ENCODE results near the gene MAN2A1. TPM values are rescaled to one million over a fixed set of nuclear protein-coding genes. Genes with fewer than 3 reads are reported as not detected.

MAN2A1 gene
- polyA plus RNA-seq, 1 donor: 40.4 TPM

DNA sequence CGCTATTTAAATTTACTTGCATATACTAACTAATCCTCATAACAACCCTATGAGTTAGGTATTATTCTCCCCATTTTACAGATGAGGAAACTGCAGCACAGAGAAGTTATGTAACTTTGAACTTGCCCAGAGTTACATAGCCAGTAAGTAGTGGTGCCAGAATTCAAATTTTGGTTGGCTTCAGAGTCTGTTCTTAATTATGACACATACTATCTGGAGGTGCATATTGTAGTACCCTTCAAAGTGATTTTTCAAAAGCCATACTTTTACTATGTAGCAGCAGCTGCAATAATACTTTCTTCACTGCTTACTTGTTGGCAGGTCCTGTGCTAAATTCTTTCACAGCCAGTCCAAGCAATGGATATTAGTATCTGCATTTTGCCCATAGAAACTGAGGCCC is 16.4 kb downstream of the MAN2A1 start:
- DNase-seq (ENCODE audit: low read depth): no peak

DNA sequence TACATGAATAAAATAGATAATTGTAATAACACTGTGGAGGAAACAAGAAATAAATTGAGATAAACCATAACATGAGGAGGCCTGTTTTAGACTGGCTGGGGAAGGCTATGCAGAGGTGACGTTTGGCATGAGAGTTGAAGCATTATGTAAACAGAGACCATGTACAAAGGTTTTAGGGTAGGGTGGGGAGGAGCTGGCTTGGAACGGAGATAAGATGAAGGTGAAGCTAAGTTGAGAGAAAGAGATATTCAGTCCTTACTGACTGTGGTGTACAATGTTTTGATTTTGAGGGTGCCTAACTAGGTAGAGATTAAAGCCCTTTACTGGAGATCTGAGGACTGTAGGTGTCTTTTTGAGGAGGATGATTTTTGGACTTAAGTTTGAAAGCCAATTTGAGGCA is 17.8 kb downstream of the MAN2A1 start:
- no peak for DNase-seq (ENCODE audit: low read depth)

DNA sequence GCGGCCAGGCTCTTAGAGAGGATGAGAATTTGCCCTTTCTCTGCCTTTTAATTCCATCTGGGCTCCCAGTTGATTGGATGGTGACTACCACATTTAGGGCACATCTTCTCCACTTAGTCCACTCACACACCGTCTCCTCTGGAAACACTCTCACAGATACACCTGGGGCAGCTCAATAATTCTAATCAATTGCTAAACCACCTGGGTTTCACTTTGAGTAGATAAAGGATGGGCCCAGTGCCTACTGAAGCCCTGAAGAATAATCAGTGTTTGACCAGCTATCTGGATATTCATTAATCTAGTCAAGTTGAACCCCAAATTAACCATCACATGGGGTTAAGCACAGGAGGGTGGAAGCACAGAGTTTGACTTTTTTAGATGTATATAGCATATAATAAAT is 19.1 kb downstream of the MAN2A1 start:
- DNase-seq (ENCODE audit: low read depth): no peak

DNA sequence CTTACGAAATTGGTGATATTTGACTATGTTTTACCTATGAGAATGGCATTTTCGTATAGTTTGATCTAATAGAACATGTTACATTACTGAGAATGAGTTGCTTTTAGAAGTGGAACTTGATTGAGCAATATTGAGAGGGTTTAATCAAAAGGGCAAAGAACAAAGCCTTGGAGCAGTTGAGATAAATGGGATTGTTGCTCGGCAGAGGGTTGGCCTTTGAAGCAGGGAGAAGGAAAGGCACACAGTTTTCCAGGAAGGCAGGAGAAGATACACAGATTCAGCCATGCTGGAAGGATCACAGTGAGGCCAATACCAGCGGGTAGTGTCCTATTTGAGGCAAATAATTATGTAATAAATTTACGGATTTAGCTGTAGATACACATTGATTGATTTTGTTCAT is 19.5 kb downstream of the MAN2A1 start:
- no peak for DNase-seq (ENCODE audit: low read depth)

DNA sequence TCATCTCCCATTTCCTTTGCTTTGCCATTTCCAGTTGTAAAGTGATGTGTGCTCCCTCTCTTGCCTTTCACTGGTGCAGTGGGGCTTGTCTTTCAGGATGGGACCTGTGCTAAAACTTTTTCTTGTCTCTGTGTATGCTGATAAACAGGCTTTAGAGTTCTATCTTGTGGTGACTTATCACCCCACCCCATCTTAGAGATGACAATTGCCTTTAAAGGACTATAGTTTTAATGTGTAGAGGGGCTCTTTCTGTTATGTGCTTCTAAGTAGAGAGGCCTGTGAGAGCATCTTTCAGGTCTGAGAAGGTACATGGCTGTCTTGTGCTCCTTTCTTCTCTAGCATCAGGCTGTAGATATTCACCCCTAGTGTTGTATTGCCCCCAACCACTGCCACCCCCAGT is 21.9 kb downstream of the MAN2A1 start:
- no peak for DNase-seq (ENCODE audit: low read depth)

DNA sequence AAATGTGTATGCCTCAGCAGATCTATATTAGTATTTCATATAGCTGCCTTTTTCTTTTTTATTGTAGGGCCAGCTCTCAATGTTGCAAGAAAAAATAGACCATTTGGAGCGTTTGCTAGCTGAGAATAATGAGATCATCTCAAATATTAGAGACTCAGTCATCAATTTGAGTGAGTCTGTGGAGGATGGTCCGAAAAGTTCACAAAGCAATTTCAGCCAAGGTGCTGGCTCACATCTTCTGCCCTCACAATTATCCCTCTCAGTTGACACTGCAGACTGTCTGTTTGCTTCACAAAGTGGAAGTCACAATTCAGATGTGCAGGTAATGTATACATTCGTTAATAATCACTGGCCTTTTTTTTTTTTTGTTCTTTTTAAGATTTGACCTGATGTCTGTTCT is 23.7 kb downstream of the MAN2A1 start:
- no peak for DNase-seq (ENCODE audit: low read depth)

DNA sequence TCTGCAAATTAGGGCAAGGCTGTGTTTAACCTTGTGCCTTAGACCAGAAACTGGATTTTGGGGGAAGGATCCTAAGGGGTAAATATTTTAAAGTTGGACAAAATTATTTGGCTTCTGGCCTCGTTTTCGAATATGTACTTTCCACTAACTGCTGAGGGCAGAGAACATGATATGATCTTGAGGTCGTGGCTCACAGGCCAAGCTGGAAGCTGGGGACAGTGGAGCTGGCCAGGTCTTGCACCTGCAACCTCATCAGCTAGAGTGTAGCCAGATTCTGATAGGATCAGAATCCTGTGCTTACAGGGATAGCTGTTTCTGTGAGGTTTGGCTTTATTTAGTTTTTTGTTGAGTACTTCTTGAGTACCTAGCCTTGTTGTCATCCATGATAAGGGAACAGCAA is 24.9 kb downstream of the MAN2A1 start:
- DNase-seq (ENCODE audit: low read depth): no peak

DNA sequence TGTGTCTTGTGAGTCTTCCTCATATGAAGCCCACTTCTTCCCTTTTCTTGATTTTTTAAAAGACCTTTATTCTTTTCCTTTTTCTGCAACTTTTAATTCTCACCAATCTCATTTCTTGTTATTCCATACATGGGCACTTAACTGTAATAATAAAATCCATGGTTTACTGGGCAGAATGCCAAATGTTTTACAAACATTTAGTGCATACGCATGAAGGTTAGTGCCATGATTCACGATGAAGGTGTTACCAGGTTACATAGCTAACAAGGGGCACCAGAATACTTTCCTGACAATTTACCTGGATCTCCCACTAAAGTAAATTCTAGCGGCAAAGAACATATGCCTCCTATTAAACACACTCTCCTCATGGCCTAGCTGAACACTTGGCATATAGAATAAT is 28.5 kb downstream of the MAN2A1 start:
- no peak for DNase-seq (ENCODE audit: low read depth)

DNA sequence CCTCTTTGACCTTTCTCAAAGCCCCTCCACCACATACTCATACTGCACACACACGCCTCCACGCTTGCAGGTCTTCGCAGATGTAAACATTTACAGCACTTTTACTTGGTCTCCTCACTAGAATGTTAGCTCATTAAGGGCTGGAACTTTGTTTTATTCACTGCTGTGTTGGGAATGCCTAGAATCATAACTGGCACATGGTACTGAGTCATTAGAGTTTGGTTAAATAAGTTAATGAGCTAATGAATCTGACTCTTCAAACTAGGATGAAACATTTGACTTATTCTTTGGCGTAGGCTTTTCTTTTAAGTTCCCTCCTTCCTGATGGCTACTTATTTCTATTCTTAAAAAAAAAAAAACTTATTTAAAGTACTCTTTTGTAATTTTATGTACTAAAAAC is 28.9 kb downstream of the MAN2A1 start:
- no peak for DNase-seq (ENCODE audit: low read depth)

DNA sequence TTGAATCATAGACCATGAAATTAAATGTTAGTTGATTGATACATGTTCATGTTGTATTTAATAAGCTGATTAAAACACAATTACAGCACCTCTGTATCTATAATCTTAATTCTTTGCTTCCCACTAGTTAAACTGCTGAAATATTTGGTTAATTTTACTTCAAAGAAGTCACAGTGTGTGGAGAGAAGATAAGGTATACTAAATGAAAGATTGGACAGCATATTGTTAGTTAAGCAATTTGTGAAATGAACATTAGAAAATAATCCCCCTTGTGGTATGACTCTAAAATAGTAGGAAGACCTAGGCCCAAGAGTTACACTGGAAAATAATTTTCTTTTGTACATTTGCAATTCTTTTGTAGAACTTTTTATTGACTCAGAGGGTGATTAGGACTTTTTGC is 30.3 kb downstream of the MAN2A1 start:
- no peak for DNase-seq (ENCODE audit: low read depth)

DNA sequence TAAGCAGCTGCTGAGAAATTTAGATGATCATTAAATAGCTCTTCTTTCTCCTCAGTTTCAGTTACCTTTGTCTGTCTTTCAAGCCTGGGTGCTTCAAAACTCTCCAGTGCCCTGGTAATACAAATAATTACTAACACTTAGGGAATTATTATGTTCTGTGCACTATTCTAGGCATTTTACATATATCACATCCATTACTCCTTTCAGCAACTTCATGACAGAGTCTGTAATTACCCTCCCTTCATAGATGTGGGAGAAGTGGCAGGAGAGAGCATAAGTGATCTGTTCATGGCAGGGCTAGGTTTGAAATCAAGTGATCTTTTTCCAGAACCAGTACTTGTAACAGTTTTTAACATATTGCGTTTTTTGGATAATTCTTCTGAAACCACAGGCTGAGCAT is 32.0 kb downstream of the MAN2A1 start:
- DNase-seq (ENCODE audit: low read depth): no peak

DNA sequence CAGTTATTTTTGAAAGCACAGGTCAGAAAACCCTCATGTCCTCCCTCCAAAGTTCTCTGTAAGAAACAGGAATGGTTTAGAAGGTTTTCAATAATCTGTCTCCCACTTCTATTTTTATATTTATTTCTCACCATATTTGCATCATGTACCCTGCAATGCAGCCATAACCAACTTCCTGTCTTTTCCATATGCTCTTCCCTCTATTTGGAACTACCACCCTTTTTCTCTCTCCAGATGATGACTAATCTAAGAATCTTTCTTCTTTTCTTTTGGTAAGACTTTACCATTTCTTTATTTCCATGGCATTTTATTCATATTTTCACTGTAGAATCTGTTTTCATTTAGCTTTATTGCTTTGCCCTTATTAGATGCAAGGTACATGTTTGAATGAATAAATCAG is 33.9 kb downstream of the MAN2A1 start:
- no peak for DNase-seq (ENCODE audit: low read depth)

DNA sequence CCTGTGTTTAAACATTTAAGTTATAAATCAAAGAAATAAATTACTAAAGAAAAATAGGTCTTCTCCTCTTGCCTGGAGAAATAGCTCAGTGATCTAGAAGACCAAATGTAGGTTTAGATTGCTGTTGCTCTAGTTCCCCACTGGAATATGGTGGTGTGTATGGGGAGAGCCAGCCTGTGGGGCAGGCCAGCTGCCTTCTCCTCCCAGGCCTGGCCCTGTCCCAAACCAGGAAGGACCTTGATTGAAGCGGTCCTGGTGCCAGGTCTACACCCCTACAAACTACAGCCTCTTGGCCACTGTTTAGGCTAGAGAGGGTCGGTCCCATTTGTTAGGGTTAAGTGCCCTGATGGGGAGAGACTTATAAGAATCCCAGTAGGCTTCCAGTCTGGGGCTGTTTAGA is 35.4 kb downstream of the MAN2A1 start:
- no peak for DNase-seq (ENCODE audit: low read depth)

DNA sequence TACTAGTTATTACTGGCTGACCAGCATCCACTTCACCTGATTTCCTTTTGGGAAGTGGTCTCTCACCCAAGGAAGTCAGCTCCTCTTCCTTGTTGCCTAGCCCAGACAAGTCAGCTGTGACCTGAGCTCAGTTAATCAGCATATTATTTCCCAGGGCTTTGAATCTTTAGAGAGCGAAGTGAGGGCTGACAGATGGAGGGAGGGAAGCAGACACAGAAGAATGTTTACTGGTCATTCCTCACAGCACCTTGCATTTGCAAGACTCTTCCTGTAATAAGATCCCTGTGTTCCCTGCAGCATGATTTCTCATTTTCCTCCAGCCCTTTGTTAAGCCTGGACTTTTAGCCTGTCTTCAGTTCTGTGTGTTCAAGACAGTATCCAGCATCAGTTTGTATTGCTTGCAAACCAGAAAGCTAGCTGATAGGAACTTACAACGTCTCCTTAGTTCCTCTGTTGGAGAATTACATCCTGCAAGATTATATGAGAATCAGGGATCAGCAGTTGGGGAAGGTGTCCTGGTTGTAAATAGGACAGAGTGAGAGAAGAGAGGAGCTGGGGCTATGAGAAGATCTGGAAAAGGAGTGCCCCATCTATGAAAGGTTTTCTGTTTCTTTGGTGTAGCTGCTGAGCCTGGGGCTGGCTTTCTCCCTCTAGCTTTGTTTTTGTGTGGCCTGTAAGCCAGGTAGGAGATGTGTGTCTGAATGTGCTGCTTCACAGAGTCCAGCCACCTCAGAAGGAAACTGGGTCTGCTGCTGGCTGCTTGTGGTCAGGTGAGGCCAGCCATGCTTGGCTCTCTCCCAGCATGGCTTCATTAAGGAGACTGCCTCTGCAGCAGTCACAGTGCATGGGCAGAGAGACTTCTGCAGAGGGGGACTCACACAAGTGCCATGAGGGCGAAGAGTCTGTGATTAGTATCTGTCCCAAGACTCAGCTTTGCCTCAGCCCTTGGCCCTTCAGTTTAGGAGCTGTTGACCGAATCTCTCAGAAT is 50.3 kb downstream of the MAN2A1 start:
- no peak for DNase-seq (ENCODE audit: low read depth)

DNA sequence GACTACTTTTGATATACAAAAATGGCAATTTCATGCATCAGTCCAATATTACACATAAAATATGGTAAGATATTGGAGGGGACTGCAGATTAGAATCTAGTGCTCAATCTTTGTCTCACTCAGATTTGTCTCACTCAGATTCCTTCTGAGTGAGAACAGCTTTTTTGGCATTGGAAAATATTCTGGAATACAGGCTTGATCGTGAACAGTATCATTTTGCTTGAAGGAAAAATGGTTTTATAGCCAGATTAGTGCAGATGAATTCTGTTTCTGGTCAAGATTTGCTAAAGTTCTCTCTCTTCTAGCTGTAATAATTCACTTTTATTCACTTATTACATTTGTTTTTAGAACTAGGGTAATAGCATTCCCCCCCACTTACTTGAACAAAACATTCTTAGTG is 51.2 kb downstream of the MAN2A1 start:
- DNase-seq (ENCODE audit: low read depth): no peak

DNA sequence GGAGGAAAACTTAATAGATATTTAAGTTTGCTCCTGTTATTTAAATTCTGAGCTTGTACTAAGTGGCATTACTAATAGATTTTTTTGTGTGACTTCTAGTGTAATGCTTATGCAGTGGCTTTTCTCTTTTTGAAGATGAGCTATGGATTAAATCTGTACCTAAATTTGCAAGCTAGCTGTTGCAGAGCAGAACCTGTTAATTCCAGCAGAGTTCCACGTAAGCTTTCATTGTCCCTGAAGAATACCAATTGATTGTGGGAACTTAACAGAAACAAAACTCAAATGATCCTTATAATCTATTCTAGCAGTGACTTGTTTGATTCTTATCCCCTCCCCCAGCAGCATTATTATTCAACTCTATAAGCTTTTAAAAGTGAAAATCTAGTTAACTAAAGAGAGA is 51.7 kb downstream of the MAN2A1 start:
- DNase-seq (ENCODE audit: low read depth): no peak

DNA sequence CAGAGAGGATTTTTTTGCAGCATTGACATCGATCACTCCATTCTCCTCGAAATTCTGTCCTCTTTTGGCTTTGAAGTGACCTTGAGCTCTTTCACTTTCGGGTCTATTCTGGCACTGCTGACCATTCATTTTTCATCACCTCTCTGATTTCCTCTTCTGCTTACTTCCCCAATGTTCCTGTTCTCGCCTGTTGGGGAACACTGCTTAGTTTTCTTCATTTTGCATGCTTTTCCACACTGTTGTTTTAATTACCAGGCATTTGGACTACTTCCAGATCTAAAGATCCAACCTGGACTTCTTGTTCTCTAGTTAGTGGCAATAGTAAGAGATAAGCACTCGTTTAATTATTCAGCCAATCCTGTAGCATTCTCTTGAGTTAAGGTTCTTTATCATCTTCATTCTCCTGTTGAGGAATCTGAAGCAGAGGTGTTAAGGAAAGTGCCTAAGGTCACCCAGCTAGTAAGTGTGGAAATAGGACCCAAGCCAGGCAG is 53.4 kb downstream of the MAN2A1 start:
- DNase-seq (ENCODE audit: low read depth): no peak

DNA sequence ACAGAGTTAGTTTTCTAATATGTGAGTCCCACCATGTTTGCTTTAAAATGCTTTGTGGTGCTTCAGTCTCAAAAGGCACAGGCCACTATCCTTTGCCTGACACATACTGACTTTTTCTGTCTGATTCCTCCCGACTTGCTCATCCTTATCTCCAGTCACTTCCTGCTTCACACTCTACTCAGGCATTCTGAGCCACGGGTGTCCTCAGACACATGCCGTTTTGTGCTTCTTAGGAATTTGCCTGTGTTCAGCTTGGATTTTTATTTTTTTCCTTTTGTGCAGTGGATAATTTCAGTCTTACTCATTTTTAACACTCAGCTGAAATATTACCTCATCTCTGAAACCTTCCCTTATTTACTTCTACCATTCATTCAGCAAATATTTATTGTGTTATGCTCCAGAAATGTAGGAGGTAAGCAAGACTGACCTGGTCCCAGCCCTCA is 54.1 kb downstream of the MAN2A1 start:
- DNase-seq (ENCODE audit: low read depth): no peak

DNA sequence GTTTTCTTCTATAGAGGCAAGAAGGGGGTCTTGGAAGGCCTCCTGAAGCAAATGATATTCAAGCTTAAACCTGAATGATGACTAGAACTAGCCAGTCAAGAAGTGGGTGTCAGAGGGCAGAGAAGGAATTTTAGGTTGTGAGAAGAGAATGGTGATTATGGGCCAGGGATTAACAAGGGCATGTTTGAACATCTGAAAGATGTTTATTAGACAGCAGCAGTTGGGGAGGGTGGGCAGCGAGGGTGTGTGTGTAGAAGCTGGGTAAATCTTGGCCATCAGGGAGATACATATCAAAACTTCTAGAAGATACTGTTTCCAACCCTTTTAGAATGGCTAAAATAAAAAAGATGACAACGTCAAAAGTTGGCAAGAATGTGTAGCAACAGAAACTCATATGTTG is 54.5 kb downstream of the MAN2A1 start:
- DNase-seq (ENCODE audit: low read depth): no peak

DNA sequence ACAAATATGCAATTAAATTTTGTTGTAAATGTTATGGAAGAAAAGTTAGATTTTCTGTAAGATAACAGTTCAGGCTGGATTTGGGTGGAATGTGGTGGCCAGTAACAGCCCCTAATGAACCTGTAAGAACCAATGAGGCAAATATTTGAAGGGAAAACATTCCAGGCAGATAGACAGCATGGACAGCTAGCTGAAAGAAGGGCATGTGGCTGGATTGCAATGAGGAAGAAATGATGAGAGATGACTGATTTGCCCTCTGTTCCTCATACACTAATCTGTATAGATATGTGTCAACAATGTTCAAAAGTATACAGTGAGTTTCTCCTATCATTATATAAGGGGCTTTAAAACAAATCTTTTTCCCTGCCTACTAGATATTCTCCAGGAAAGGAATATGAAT is 58.8 kb downstream of the MAN2A1 start:
- DNase-seq (ENCODE audit: low read depth): no peak

DNA sequence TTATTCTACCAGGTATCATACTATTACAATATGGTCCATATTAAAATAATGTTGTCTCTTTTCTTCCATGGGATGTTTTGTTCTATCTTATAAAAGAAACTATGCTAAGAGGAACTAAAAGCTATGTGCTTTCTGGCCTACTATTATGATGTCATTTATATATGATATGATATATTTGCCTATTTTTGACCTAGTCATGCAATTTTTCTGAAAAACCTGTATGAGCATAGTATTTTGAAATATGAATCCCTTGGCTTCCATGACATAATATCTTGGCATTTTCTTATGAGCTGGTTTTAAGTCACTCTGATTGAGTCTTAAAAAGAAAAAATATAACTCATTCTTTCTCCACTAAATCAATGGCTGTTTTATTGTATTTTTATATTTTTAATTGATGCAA is 60.7 kb downstream of the MAN2A1 start:
- DNase-seq (ENCODE audit: low read depth): no peak

DNA sequence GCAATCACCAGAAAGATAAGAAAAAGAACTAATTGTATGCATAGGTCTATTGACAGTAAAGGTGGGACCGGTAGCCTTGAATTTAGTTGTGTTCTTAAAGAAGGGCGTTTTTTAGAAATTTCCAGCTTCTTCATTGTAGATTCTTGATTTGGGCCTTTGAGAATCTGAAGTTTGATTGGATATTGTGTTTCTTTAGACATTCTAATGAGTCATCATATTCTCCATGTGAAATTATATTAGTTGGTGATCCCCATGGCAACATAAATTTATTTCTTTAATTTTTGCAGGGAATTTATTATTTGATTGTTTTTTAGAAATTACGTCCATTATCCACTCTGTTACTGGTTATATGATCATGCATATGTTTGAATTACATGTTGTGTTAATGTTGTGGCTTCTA is 63.6 kb downstream of the MAN2A1 start:
- DNase-seq (ENCODE audit: low read depth): no peak

DNA sequence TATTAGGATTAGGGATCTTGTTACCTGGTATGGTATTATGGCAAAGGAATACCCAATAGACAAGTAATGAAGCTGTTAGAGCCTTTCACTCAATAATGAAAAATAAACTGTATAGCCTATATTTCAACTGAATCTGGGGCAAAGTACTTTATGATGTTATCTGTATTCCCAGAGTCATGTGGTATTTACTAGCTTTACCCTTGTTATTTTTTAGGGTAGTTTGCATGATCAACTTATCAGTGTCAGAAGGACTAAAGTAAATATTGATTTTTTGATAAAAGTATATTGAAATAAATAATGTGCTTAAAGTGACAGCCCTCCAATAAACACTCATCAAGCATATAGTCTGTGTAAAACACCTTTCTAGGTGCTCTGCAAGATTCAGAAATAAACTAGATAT is 64.6 kb downstream of the MAN2A1 start:
- no peak for DNase-seq (ENCODE audit: low read depth)

DNA sequence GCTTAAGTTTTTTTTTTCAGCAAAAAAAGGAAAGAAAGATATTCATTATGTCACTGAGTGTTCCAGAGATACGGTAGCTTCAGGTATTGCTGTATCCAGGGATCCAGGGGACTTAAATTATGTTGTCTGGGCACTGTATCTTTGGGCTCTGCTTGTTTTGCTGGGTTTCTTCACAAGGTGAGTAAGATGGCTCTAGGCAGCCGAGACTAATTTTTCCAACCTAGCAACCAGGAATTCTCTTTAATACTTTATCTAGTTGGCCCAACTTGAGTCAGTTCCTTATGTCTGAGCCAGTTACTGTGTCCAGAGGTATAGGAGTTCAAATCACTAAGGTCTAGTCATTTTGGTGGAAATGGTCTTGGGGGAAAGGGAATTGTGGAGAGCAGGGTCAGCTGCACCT is 66.0 kb downstream of the MAN2A1 start:
- no peak for DNase-seq (ENCODE audit: low read depth)

All from forelimb muscle (tissue), 1 donor.